SHP77 (cell line): ENCODE results near the gene SOAT1.
"Not testable (repeated sequence)": the region's sequence is repeated elsewhere in the genome, so short reads cannot be mapped to it uniquely, and the experiment has no call there.

Source experiments
- DNase-seq, 2 experiments: peaks; one replicate each; lab custom pipeline; 2025; lab: John Stamatoyannopoulos, UW

The SOAT1 gene

GRCh38 chr1:179293340-179294327 lies at the start of gene SOAT1:
Gene SOAT1 (plus strand): TSS chr1:179293797. CDS start chr1:179302685, 8,888 bp downstream.
- DNase-seq: peak; percentile 84 to 98

DNA sequence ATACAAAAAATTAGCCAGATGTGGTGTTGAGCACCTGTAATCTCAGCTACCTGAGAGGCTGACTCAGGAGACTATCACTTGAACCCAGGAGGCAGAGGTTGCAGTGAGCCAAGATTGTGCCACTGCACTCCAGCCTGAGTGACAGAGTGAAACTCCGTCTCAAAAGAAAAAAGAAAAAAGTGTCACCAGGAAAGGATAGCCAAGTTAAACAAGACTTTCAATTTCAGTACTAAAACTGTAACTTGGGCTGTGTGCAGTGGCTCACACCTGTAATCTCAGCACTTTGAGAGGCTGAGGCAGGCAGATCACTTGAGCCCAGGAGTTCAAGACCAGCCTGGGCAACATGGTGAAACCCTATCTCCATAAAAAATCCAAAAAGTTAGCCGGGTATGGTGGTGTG lies 48.2 kb upstream of the SOAT1 start:
- DNase-seq: not testable (repeated sequence)

DNA sequence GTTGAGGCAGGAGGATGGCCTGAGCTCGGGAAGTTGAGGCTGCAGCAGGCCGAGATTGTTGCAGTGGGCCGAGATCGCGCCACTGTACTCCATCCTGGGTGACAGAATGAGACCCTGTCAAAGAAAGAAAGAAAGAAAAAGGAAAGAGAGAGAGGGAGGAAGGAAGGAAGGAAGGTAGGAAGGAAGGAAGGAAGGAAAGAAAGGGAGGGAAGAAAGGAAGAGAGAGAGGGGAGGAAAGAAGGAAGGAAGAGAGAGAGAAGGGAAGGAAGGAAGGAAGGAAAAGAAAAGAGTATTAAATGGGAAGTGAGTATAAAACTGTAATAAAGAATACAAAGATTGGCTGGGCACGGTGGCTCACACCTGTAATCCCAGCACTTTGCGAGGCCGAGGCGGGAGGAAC lies 45.7 kb upstream of the SOAT1 start:
- DNase-seq: no peak

GRCh38 chr1:179251675-179252074 lies 41.9 kb upstream of the SOAT1 start:
- DNase-seq: peak; percentile 13 to 21

- no peak for DNase-seq
These were observed 41.0 kb upstream of the SOAT1 start for GRCh38 chr1:179252606-179253005.

DNA sequence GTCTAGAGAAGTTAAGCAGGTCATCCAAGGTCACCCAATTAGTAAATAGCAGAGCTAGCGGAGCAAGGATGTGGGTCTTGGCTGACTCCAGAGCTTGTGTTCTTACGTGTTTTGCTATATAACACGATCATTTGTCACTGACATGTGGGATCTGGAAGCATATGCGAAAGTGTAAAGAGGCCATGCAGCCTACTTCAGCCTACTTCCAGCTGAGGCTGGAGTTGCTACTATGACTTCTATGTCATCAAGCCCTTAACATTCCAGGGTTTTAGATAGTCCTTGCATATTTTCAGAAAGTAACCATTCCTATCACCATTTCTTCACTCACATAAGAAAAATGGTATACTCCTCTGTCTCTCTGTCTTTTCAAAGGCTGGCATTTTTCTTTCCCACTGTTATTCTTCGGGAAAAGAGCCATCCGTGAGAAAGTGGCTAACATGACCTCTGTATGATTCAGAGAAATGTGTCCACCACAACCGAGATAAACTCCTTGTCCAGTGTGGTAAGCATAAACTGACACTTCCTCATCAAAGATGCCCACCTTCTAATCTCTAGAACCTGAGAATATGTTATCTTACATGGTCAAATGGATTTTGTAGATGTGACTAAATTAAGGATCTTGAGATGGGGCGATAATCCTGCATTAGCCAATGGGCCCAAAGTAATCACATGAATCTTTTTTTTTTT lies 40.2 kb upstream of the SOAT1 start:
- DNase-seq: no peak

DNA sequence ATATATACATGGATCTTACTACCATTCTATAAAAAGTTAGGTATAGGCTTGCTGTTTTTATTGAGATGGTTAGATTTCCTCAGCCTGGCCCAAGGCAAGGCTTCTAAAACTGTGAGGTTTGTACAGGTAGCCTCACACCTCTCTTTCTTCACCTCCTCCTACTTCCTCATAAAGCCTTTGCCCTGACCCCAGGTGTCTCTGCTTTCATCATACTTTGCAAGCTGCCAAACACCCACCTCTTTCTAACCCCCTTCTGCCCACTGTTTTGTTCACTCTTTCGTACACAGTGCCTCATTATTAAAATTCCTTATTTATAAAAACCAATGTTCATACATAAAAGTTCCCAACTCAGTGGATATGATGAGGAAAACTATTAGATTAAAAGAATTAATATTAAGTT lies 31.4 kb upstream of the SOAT1 start:
- no peak for DNase-seq

DNA sequence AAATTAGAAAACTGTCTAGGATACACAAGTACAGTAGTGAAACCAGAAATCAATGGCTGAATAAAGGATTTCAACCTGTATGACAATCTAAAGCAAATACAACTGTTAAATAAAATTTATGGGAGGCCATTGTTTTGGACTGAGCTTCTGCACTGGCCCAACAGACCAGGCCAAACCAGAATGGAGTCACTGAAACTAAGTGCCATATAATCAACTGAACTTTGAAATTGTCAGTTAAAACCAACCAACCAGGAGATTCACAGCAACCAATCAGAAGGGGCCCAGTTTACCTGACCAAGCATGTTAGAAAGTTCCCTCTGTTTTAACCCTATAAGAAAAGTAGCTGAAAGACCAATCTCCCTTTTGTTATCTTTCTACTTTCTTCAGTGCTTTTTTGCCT lies 30.5 kb upstream of the SOAT1 start:
- DNase-seq: no peak

DNA sequence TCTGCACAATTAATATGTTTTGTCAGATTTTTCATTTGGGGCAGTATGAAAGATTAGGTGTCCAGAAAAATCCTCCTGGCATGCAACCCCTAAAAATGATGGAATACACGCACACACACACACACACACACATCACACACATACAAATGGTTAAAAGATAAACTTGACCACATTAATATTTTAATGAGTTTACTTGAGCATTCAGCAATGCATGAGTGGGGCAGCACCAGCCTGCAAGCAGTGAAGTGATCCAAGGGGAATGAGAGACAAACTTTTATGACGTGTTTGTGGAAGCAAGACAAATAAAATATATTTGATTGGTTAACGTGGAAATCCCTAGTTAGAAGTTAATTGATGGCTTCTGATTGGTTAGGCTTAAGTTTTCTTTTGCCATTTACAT lies 29.1 kb upstream of the SOAT1 start:
- DNase-seq: no peak

DNA sequence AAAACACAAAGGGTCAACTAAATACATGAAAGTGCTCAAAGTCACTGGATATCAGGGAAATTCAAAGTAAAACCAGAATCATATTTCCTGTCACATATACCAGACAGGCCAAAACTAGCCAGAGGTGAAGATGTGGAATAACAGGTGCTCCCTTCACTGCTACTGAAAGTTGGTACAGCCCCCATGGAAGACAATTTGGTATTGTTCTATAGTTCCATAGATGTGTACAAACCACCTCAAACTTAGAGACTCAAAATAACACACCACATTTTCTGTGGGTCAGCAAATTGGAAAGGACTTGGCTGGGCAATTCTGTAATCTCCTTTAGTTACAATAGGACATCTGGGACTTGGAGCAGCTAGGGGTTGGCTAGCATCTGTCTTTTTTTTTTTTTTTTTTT lies 24.5 kb upstream of the SOAT1 start:
- no peak for DNase-seq

- not testable (repeated sequence) for DNase-seq
These were observed 19.2 kb upstream of the SOAT1 start for GRCh38 chr1:179274424-179274823.

- no peak for DNase-seq
These were observed 14.7 kb upstream of the SOAT1 start for GRCh38 chr1:179278920-179279319.

- DNase-seq: no peak
These were observed 9.6 kb upstream of the SOAT1 start for GRCh38 chr1:179283992-179284391.

DNA sequence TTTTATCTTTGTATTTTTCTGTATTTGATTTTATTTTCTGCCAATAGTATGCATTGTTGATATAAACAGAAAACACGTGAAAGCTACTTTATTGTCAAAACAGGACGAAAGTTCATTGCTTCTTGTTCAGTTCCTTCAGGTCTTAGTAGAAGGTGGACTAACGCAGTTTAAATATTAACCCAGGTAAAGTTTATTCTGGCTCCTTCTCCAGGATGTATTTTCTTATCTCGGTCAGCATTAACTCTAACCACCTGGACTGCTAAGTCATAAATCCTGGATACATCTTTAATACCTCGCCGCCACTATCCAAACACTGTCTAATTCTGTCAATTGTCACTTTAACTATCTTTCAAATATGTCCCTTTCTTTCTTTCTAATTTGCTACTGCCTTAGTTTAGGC lies 5.7 kb upstream of the SOAT1 start:
- no peak for DNase-seq

GRCh38 chr1:179288977-179289376 lies 4.6 kb upstream of the SOAT1 start:
- DNase-seq: no peak

GRCh38 chr1:179295164-179295755 lies 1.7 kb downstream of the SOAT1 start:
- no peak for DNase-seq

DNA sequence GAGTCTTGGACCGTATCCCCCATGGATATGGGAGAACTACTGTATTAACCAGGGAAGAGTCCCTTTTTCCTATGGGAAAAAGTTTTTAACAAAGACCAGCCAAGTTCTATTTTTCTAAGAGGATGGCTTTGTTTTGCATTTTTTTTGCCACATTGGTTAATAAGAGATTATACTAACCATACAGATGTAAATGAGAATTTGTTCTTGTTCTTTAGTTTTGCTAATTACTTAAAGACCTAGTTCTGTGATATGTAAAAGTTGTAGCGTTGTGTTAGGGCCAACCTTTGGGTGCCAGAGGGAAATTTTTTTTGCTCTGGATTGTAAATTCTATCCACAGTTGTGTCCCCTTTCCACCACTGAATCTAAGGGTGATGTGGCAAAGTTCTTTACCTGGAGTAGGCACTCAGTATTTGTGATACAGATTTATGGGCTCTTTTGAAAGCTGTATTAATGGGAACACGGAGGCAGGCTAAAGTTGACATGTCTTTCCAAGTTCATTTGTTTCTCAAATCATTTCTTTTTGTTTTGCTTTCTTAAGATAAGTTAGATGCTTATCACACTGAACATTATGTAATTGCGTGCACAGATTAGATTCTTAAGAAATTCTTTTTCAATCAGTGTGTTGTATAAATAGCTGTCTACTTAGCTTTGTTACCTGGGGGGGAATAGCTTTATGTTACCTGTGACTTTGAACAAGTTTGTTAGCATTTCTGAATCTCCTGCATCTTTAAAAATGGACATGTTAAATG lies 2.9 kb downstream of the SOAT1 start:
- DNase-seq: no peak

GRCh38 chr1:179297105-179297378 lies 3.4 kb downstream of the SOAT1 start:
- no peak for DNase-seq

- no peak for DNase-seq
These were observed 5.4 kb downstream of the SOAT1 start for GRCh38 chr1:179298952-179299351.

DNA sequence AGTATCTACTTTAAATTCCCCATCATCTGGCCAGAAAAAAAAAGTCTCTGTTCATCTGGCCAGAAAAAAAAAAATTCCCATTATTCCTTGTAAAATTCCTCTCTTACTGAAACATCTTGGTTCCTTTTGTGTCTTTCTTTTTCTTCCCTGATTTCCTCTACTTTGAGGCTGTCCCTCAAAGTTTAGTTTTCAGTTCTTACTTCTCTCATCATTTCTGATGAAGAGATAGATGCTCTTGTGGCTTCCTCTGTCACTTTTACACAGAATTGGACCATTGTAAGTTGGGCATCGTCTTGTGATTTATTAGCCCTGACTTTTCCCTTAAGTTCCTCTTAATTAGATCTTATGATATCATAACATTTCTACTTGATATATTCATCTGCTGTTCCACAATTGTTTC lies 6.5 kb downstream of the SOAT1 start:
- DNase-seq: no peak

DNA sequence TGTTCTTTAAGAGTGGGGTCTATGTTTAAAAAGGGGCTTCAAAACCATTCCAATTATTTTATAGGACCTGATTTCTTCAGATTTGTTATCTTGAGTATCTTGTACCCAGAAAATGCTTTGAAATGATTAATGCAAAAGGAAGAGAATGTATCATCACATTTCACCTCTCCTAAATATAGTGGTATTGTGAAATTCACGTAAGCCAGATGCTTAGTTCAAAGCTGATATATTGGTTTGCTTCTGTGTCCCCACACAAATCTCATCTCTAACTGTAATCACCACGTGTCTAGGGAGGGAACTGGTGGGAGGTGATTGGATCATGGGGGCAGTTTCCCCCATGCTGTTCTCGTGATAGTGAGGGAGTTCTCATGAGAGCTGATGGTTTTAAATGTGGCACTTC lies 8.5 kb downstream of the SOAT1 start:
- DNase-seq: no peak

GRCh38 chr1:179303200-179303785 lies 9.7 kb downstream of the SOAT1 start:
- DNase-seq: peak; percentile 2 to 20
